Stromal cell of bone marrow (primary cell): ENCODE data around the gene GBP2.

Experiments used
- DNase-seq: peaks from one replicate; pipeline ENCODE4 v3.0.0-alpha.2; 2012; ENCODE audit warnings: low read depth

The GBP2 gene

DNA sequence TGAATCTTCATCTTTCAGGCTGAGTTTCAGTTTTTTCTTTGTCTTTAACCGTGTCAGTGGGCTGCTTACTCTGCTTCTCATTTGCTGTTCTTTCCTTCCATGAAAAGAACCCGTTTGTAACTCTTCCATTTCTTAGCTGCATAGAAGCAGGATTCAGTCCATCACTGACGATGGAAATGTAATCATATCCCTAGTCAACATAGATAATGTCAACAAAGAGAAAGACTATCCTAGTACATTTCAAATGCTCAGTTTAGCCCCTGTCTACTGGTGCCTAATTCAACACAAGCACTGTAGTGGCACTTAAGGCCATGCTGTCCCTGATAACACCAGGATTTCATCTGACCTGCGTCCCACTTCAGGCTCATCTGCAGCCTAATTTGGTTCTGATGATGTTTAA, 61.3 kb downstream of the GBP2 start:
- no peak for DNase-seq

DNA sequence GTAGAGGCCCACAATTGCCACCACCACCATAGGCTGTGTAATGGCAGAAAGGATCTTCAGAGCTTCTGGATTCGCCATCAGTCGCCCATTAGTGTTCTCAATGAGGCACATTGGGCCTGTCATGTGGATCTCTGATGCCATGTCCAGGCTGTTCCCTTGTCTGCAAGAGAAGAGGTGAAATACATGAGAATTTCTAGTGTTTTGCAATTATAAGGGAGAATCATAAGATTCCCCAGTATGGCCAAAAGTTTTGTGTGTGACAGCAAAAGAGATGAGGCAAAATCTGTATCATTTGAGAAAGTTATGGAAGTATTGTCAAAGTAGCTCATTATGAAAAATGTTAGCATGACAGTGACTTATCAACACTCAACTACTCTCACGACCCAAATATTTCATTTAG, 62.8 kb downstream of the GBP2 start:
- no peak for DNase-seq

DNA sequence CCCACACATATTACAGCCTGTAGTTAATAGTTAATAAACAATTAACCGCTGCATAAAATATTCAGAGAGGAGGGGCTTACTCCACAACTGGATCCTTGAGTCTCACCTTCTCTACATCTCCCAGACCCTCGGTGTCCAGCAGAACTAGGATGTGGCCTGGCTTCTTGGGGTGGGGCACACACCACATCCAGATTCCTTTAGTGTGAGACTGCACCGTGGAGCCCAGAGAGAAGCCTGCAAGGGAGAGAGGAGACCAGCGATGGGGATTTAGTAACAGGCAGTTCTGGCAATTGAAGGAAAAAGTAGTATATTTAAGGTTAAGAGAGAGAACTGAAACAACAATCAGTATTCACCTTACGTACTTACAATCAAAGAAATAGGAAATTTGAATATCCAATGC, 65.8 kb downstream of the GBP2 start:
- no peak for DNase-seq
